ENCODE results near the gene CWF19L1.

- no peak for TF ChIP-seq POLR2AphosphoS5 (IDR thresholded peaks at IDR 0.05; ENCODE audit: borderline replicate concordance, low read depth, low read length)
- TF ChIP-seq FOXP2 (optimal IDR thresholded peaks at IDR 0.05; ENCODE audit: control extremely low read depth, extremely low read length, insufficient read depth): no peak
- no peak for TF ChIP-seq EZH2 (IDR thresholded peaks at IDR 0.05)
Measured at GRCh38 chr10:100265821-100266485, 1.5 kb downstream of the CWF19L1 start.

Measured in SK-N-MC (cell line).